ENCODE measurements around the gene SLC38A6.

DNA sequence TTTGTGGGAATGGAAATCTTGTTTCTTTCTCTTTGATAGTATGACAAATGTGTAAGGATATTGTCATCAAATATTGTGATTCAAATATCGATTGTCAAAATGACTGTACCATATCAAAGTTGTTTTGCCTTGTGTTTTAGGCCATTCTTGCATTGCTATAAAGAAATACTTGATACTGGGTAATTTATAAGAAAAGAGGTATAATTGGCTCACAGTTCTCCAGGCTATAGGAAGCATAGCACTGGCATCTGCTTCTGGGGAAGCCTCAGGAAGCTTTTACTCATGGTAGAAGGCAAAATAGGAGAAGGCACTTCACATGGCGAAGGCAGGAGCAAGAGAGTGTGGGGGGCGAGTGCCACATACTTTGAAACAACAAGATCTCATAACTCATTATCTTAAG, 8.0 kb upstream of the SLC38A6 start:
- no peak for TF ChIP-seq EP300 (conservative IDR thresholded peaks at IDR 0.05; ENCODE audit: poor library complexity, severe bottlenecking)
- TF ChIP-seq, protein P1, sequence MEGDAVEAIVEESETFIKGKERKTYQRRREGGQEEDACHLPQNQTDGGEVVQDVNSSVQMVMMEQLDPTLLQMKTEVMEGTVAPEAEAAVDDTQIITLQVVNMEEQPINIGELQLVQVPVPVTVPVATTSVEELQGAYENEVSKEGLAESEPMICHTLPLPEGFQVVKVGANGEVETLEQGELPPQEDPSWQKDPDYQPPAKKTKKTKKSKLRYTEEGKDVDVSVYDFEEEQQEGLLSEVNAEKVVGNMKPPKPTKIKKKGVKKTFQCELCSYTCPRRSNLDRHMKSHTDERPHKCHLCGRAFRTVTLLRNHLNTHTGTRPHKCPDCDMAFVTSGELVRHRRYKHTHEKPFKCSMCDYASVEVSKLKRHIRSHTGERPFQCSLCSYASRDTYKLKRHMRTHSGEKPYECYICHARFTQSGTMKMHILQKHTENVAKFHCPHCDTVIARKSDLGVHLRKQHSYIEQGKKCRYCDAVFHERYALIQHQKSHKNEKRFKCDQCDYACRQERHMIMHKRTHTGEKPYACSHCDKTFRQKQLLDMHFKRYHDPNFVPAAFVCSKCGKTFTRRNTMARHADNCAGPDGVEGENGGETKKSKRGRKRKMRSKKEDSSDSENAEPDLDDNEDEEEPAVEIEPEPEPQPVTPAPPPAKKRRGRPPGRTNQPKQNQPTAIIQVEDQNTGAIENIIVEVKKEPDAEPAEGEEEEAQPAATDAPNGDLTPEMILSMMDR (IDR thresholded peaks at IDR 0.05; ENCODE audit: poor library complexity, severe bottlenecking), result no peak

Measured in neural cell (in vitro differentiated cells).